Left ventricle myocardium superior (tissue), 1 donor: ENCODE measurements around the gene USP32. TPM values are rescaled to one million over a fixed set of nuclear protein-coding genes. Genes with fewer than 3 reads are reported as not detected.
"Not testable (repeated sequence)": the region's sequence is repeated elsewhere in the genome, so short reads cannot be mapped to it uniquely, and the experiment has no call there.

ENCODE experiments used
- ATAC-seq: fragments of 200-7000 bp; cut with Tn5 transposase; one replicate; pipeline ENCODE4 v1.9.1; 2020; ENCODE audit warnings: mild to moderate bottlenecking, moderate library complexity
- DNase-seq: peaks from one replicate; pipeline ENCODE4 v3.0.0-alpha.2; 2020
- intact Hi-C: fragments of 100-400 bp; cut with micrococcal nuclease; formaldehyde crosslinking; loops from one replicate; pipeline ENCODE4 v1.11.0; 2022
- total RNA-seq: library from RNA; stranded (reverse); fragmentation: NEBNext Ultra II Directional; extraction: Animal tissue kit (Norgen Biotek cat#: 25700); gene quantifications from one replicate; pipeline ENCODE4 v1.2.1, GENCODE V29; 2021
- donor health status: DM: no; HTN: yes; CAD: no; lungs with severe emphysema.

Gene USP32
- total RNA-seq, 1 donor from 2014 or later = 26.2 TPM

DNA sequence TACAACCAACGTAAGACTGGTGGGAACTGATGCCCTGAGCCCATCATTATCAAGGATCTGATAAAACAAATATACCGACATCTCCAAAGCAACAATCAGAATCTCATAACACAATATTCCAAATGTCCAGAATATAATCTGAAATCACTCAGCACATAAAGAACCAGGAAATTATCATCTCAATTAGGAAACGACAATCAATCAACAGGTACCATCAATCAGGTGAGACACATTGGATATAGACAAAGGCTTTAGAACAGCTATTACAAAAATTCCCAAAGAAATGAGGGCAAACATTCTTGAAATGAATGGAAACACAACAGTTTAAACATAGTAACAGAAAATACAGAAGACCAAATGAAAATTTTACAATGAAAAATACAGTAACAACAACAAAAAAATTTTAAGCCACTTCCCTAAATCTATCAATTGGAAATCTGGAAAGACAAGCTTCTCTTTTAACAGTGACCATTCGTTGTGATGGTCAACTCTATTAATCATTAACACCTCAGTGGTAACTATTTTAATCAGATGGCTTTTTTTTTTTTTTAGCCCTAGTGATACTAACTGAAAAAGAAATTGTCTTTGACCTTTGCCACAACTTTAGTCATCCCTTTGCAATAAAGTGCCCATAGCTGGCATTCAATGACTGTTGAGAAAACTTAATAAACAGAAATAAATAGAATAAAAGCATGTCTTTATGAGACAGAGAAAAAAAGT, 70.4 kb downstream of the USP32 start:
- intact Hi-C loops = loop anchor here (10.0 kb wide), 1 partner anchor 47 kb away; no protein-coding TSS in a partner anchor
- no peak for ATAC-seq
- DNase-seq = no peak

DNA sequence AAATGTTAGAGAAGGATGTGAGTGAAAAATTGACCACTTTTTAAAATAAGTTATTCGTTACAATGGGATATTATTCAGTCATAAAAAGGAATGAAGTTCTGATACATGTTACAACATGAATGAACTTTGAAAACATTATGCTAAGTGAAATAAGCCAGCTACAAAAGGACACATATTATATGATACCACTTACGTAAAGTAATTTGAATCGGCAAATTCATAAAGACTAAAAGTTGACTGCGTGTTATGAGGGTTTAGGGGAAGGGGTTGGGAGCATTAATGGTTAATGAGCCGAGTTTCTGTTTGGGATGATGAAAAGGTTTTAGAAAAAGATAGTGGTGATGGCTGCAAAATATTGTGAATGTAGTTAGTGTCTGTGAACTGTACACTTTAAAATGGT, 73.1 kb downstream of the USP32 start:
- intact Hi-C loops = no loop called here
- DNase-seq (no peak), ATAC-seq (no peak)

DNA sequence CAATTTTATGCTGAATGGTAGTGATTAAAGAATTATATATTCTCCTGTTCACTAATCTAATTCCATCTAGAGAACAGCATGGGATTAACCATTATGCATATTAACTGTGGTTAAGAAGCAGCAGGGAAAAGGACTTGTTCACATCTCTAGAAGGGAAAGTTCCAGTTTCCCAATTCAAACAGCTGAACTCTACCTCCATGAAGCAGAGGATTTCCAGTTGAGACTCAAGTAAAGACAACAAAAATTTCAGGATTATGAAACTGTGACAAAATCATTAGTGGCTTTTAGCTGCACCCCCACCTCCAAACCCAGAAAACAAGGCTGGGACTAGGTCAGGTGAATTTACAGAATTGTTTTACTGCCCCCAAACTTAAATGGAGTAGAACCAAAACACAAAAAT, 73.6 kb downstream of the USP32 start:
- DNase-seq = no peak
- ATAC-seq = no peak
- intact Hi-C loops = no loop called here

DNA sequence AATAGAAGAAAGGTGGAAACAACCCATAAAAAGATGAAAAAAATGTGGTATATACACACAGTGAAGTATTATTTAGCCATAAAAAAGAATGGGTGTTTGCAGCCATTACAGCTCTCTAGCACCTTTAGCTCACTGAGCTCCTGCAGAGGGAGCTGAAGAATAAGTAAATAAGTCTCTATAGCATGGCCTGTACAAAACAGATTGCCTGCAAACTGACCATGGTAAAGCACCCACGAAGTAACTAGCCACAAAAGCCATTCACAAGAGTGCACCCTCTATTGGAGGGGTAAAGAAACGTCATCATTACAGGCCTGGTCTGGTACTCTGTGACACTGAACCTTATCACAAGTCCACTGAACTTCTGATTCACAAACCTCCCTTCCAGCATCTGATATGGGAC, 76.3 kb downstream of the USP32 start:
- DNase-seq (no peak), ATAC-seq (no peak)
- intact Hi-C loops = no loop called here

DNA sequence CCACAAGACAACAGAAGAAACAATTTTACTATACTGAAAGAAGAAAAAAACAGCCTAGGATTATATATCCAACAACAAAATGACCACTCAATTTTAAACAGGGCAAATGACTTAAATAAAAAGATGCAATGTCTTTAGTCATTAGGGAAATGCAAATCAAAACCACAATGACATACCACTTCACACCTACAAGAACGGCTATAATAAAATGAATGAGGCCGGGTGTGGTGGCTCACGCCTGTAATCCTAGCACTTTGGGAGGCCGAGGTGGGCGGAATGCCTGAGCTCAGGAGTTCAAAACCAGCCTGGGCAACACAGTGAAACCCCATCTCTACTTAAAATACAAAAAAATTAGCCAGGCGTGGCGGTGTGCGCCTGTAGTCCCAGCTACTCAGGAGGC, 77.0 kb downstream of the USP32 start:
- intact Hi-C loops, DNase-seq, ATAC-seq: not testable (repeated sequence)

DNA sequence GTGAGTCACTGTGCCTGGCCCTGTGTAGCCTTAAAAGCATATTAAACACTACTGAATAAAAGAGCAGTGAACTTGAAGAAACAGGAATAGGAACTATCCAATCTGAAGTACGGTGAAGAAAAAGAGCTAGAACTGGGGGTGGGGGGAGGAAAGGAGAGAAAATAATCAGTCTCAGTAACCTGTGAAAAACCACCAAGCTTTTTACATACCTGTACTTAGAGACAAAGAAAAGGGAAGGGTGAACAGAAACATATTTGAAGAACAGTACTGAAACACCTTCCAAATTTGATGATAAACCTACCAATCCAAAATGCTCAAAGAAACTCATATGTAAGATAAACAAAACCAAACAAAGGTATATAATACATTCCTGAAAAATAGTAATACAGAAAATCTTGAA, 77.5 kb downstream of the USP32 start:
- DNase-seq = no peak
- ATAC-seq = no peak
- intact Hi-C loops = no loop called here

DNA sequence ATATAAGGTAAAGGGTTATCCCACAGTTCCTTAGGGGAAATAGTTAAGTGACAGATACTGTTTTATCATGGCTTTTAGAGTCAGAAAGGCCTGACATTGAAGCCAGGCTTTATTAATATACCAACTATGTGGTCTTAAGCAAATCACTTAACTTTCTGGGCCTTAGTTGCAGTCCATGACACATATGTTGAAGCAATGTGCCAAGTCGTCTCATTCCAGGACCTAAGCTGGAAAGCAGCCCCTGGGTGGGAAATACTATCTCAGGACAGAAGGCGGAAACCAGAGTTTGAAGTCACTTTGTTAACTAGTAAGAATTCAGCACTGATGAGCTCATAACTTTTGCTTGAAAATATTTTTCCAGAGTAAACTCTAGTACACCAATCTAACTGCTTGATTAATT, 80.0 kb downstream of the USP32 start:
- ATAC-seq = no peak
- no peak for DNase-seq
- intact Hi-C loops = no loop called here

DNA sequence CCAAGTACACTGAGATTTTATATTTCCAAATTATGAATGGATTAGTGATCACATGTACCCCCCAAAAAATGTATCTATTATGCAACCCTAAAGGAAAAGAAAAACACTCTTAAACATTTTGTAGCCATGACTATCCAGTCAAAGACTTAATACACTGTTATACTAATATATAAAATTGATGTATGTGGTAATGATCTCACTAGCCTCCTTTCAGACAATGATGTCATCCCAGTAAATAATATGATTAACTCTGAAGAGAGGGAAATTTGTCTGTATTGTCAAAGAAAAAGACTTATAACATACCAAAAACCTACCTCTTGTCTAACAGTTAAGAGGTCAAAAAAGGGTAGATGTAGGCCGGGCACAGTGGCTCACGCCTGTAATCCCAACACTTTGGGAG, 80.7 kb downstream of the USP32 start:
- DNase-seq (no peak), ATAC-seq (no peak)
- intact Hi-C loops = no loop called here

DNA sequence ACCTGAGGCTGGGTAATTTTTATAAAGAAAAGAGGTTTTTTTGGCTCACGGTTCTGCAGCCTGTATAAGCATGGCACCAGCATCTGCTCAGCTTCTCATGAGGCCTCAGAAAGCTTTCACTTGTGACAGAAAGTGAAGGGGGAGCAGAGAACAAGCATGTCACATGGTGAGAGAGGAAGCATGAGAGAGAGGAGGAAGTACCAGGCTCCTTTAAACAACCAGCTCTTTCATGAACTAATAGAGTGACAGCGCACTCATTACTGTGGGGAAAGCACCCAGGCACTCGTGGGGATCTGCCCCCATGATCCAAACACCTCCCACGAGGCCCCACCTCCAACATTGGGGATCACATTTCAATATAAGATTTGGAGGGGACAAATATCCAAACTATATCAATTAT, 86.8 kb downstream of the USP32 start:
- DNase-seq (no peak), ATAC-seq (peak; percentile 52)
- intact Hi-C loops = no loop called here

DNA sequence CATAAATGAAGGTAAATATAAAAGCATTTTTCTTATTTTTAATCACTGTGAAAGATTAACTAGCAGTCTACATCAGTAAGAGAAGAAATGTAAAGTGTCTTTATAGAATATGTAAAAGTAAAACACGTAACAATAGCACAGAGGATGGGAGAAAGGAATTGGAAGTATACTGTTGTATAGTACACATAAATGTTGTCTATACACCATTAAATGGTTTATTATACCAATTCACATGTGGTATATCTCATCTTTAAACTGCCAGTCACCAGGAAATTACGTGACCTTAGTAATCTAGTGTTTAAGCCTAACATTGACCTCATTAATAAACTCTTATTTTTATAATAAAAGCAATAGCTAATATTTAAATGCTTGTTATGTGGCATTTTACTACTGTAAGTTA, 87.4 kb downstream of the USP32 start:
- DNase-seq (no peak), ATAC-seq (no peak)
- intact Hi-C loops = no loop called here

DNA sequence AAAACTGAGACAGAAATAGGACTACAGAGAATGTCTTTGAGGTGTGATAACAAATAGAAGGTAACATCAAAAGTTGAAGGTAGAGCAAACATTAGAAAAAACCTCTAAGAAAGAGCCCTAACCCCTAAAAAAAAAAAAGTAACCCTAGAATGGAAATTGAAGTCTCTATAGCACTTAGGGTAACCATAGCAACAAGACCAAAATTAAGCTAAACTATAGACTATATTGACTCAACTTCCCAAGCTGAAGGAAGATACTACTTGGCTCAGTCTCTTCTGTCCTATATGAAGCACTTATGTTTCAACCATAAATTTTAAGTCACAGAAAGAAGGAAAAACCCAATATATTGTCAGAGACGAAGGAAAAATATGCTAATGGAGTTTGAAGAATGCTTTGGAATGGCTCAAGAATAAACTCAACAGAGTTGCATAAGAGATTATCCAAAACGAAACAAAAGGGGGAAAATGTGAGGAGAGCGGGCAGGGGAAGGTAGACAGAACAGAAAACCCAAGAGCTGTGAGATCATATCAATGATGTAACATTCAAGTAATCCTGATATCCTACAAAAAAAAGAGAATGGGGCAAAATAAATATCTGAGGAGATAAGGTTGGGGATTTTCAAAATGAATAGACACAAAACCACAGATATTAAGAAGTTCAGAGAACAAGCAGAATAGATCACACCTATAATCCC, 88.4 kb downstream of the USP32 start:
- ATAC-seq = no peak
- intact Hi-C loops = no loop called here

DNA sequence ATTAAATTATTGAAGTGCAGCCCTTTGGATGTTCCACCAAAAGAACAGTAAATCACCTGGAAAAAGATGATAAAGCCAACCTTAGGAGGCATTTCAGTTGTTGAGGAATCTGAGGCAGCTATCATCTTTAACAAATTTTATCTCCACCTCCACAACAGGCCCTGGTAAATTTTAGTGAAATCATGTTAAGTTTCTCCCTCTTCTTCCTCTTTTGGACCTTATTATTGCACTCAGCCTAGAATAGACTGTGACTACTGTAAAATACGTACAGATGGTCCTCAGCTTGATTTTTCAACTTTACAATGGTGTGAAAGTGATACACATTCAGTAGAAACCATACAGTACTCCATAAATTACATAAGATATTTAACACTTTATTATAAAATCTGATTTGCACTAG, 90.3 kb downstream of the USP32 start:
- DNase-seq (no peak), ATAC-seq (no peak)
- intact Hi-C loops = no loop called here

More for the DNA sequence above, 88.4 kb downstream of the USP32 start:
- no peak for DNase-seq

DNA sequence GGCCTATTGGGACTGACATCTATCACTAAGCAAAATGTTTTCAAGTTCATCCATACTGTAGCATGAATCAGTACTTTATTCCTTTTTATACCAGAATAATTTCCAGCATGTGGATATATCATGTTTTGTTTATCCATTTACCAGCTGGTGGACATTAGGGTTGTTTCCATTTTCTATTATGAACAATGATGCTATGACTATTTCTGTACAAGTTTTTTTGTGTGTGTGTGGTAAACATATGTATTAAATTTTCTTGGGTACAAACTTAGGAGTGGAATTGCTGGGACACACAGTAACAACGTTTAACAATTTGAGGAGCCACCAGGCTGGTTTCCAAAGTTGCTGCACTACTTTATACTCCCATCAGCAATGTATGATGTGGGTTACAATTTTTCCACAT, 91.0 kb downstream of the USP32 start:
- DNase-seq = no peak
- intact Hi-C loops = no loop called here
- ATAC-seq = no peak

DNA sequence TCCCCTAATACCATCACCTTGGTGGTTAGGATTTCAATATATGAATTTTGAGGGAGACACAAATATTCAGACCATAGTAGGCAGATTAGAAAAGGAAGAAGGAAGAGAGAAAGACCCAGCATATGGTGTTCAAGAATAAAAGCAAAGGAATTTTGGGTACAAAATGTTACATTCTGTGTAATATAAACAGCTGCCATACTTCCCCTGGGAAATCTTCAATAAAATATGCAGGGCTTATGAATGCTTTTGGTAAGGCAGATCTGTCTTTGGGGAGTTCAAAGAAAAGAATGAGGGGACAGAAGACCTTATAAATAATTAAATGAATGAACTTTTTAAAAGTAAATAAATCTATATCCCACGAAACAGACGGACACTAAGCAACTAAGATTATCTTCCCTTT, 91.9 kb downstream of the USP32 start:
- DNase-seq = no peak
- no peak for ATAC-seq
- intact Hi-C loops = no loop called here

DNA sequence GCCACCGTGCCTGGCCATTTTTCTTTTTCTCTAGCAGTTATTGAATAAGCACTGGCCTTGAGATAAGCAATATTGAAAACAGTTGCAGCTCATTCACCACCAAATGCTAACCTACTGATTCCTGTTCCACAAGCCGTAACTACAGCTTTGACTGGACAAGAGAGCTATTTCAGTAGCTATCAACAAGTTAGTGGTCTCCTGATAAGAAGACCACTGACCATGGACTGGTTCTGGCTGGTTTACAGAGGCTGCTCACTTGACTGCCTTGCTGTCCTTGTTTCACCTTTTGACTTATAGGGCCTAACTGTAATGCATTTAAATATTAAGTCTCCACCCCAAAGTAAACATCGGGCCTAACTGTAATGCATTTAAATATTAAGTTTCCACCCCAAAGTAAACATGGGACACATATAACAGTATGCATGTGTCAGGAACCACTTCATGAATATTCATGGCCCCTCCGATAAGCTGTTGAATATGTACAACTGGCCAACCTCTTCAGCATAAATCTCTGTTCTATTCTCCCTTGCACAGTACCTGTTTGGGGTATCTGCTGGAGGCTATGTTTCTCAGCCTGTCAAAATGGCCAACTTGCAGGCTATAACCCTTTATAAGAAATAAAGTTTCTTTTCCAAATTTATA, 94.1 kb downstream of the USP32 start:
- intact Hi-C loops = no loop called here
- ATAC-seq = no peak

DNA sequence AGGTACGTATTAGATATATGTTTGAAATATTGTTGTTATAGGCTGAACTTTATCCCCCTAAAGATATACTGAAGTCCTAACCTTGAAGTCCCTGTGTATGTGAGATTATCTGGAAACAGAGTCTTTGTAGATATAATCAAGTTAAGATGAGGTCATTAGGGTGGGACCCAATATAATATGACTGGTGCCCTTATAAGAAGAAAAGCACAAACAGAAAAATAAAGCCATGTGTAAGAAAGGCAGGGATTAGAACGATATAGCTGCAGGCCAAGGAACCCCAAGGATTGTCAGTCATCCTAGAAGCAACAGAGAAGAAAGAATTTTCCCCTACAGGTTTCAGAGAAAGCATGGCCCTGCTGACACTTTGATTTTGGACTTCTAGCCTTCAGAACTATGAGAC, 95.8 kb downstream of the USP32 start:
- intact Hi-C loops = no loop called here
- DNase-seq (no peak), ATAC-seq (no peak)

More for the DNA sequence above, 94.1 kb downstream of the USP32 start:
- DNase-seq = no peak

DNA sequence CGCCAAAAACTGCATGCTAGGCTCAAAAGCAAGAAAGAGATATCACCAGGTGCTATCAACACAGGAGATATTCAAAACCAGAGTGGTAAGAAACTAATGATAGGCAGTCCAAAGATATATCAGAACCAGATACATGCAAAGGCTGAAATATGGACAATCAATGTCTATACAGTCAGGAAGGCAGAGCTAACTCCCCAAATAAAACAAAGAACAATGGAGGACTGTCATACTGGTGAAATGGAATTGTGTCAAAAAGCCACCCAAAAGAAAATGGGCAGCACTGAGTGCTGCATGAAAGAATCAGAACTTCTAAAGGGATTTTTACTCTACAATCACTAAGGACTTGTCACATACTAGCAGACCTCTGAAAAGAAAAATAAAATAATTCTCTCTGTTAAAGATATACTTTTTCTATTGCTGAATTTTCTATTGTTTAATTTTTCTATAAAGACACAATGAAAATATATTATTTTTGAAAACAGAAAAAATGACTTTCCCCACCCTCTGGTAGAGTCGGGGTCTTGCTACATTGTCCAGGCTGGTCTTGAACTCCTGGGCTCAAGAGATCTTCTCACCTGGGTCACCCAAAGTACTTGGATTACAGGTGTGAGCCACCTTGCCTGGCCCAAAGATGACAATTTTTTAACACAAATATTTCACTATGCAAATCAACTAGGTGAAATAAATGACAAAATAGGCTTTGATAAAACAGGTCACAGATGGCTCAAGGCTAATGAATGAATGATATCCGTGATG, 98.2 kb downstream of the USP32 start:
- intact Hi-C loops = no loop called here
- ATAC-seq (no peak), DNase-seq (no peak)

DNA sequence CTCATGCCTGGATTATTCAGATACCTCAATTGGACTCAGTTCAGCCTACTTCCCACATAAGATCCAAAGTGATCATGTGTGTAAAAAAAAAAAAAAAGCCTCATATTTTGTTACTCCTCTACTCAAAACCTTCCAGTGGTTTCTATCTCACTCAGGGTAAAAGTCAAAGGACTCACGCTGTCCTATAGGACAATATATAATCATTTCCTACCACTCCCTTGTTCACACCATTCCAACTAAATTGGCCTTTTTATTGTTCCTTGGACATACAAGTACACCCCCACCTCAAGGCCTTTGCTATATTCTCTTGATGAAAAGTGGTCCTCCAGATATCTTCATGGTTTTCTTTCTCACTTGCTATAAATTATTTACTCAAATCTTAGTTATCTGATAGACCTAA, 99.2 kb downstream of the USP32 start:
- DNase-seq (no peak), ATAC-seq (no peak)
- intact Hi-C loops = no loop called here

DNA sequence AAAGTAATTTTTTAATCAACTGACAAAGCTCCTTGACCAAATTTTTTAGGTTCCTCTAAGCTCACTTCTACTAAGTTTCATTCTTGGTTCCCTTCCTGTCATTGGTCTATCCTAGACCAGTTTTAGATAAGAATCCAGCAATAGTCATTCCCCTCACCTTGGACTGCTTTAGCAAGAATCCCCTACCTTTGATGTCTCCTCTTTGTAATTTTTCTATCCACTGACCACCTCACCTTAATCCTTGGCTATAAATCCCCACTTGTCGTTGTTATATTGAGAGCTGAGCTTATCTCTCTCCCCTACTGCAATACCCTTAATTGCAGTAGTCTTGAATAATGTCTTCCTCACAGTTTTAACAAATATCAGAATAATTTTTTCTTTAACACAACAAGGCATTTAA, 107.2 kb downstream of the USP32 start:
- ATAC-seq = no peak
- no peak for DNase-seq
- intact Hi-C loops = no loop called here

DNA sequence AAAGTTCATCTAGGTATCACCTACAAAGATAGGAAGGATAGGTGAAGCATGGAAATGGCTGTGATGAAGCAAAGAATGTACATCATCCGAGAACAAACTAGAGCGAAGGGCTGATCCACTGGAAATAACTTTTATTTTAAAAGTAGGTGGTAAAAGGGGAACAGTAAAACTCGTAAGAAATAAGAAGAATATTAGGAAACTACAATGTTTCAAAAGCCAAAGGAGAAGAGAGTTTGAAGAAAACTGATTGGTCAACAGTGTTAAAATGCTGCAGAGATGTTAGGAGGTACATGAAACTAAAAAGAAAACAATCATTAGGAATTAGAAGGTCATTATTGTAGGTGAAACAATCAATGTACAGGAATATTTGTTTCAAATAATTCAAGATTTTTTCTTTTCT, 108.1 kb downstream of the USP32 start:
- intact Hi-C loops = no loop called here
- DNase-seq (no peak), ATAC-seq (no peak)
